Mesothelial cell of epicardium (in vitro differentiated cells): ENCODE data around the gene BAIAP2L1. TPM values are rescaled to one million over a fixed set of nuclear protein-coding genes. Genes with fewer than 3 reads are reported as not detected.

Source experiments
- DNase-seq, 2 experiments: peaks; one replicate each; pipeline ENCODE4 v3.0.0; 2021; ENCODE audit warnings: low spot score in 2 of 2; ENCODE audit not compliant: unreplicated experiment in 2 of 2
- H3K27ac Mint-ChIP-seq: 2 replicates; pipeline ENCODE4 v1.8.0; 2021; ENCODE audit warnings: mixed read lengths
- H3K27me3 Mint-ChIP-seq: 2 replicates; pipeline ENCODE4 v1.8.0; 2021; ENCODE audit warnings: low read depth, mixed read lengths
- H3K36me3 Mint-ChIP-seq: 2 replicates; pipeline ENCODE4 v1.8.0; 2021; ENCODE audit warnings: mixed read lengths
- H3K4me1 Mint-ChIP-seq: 2 replicates; pipeline ENCODE4 v1.8.0; 2021; ENCODE audit warnings: mixed read lengths
- H3K4me3 Mint-ChIP-seq: 2 replicates; pipeline ENCODE4 v1.8.0; 2021; ENCODE audit warnings: mild to moderate bottlenecking, moderate library complexity, mixed read lengths
- H3K9me3 Mint-ChIP-seq: 2 replicates; pipeline ENCODE4 v1.8.0; 2021; ENCODE audit warnings: mixed read lengths
- CTCF ChIP-seq: fragments of 200-600 bp; sonication (generic); IDR thresholded peaks from one replicate; pipeline ENCODE4 v1.5.0; 2021; ENCODE audit warnings: antibody characterized with exemption; ENCODE audit not compliant: unreplicated experiment
- total RNA-seq: library from RNA; stranded (reverse); gene quantifications from 3 replicates; pipeline ENCODE4 v1.2.1, GENCODE V29; 2021

BAIAP2L1 gene
- total RNA-seq, 1 donor from 2014 or later, result 27.2 TPM

- no peak for DNase-seq
- Mint-ChIP-seq H3K9me3 (no peaks in the 10 kb centered on the region), H3K27me3 (no peaks in the 10 kb centered on the region), H3K4me3 (no peak overlapping the region), H3K36me3 (peaks cover 18% of the 10 kb centered on the region), H3K27ac (peak overlapping the region; percentile 73), H3K4me1 (peaks cover 14% of the 10 kb centered on the region)
- no peak for TF ChIP-seq CTCF
These were observed 46.2 kb downstream of the BAIAP2L1 start for GRCh38 chr7:98354511-98355249.

DNA sequence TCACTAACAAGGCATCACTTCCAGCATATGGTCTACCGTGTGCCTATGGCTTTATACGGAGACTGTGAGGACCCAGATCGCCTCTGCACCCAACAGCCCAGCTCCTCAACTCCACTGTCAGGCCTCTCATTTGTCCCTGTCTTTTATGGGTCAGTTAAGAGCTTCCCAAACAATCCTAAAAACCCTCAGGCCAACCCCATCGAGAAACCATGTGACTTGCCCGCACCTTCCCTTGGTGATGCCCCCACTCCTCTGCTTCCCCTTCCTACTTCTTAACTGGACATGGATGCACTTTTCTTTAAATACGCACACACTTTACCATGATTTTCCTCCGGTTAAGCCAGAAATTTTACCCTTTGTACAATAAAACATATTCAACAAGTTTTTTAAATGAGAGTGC lies 46.8 kb downstream of the BAIAP2L1 start:
- H3K9me3 Mint-ChIP-seq, result no peaks in the 10 kb centered on the region
- DNase-seq, result no peak
- peaks cover 16% of the 10 kb centered on the region for H3K36me3 Mint-ChIP-seq
- no peak overlapping the region for H3K4me3 Mint-ChIP-seq
- TF ChIP-seq CTCF, result no peak
- H3K27ac Mint-ChIP-seq, result peak overlapping the region; percentile 73
- H3K4me1 Mint-ChIP-seq, result peaks cover 14% of the 10 kb centered on the region
- no peaks in the 10 kb centered on the region for H3K27me3 Mint-ChIP-seq

GRCh38 chr7:98352621-98353020 lies 48.3 kb downstream of the BAIAP2L1 start:
- Mint-ChIP-seq H3K27me3 (no peaks in the 10 kb centered on the region), H3K4me1 (peaks cover 12% of the 10 kb centered on the region), H3K36me3 (peaks cover 16% of the 10 kb centered on the region), H3K27ac (no peak overlapping the region), H3K9me3 (no peaks in the 10 kb centered on the region), H3K4me3 (no peak overlapping the region)
- no peak for DNase-seq
- TF ChIP-seq CTCF, result no peak

GRCh38 chr7:98351136-98351535 lies 49.8 kb downstream of the BAIAP2L1 start:
- TF ChIP-seq CTCF, result no peak
- no peaks in the 10 kb centered on the region for H3K9me3 Mint-ChIP-seq
- no peak overlapping the region for H3K4me3 Mint-ChIP-seq
- H3K27ac Mint-ChIP-seq, result no peak overlapping the region
- H3K27me3 Mint-ChIP-seq, result no peaks in the 10 kb centered on the region
- H3K36me3 Mint-ChIP-seq, result peaks cover 16% of the 10 kb centered on the region
- peaks cover 11% of the 10 kb centered on the region for H3K4me1 Mint-ChIP-seq
- no peak for DNase-seq

- H3K9me3 Mint-ChIP-seq, result no peaks in the 10 kb centered on the region
- no peaks in the 10 kb centered on the region for H3K27me3 Mint-ChIP-seq
- peaks cover under 1% of the 10 kb centered on the region for H3K4me1 Mint-ChIP-seq
- DNase-seq, result no peak
- H3K4me3 Mint-ChIP-seq, result no peak overlapping the region
- H3K27ac Mint-ChIP-seq, result no peak overlapping the region
- TF ChIP-seq CTCF, result no peak
- peaks cover 18% of the 10 kb centered on the region for H3K36me3 Mint-ChIP-seq
These were observed 52.0 kb downstream of the BAIAP2L1 start for GRCh38 chr7:98348726-98349474.
